Hematopoietic multipotent progenitor cell treated with erythropoietin and hydrocortisone succinate and interleukin-3 and kit ligand, for 6 days (in vitro differentiated cells): ENCODE measurements around the gene ZNF576.
"Not testable (repeated sequence)": the region's sequence is repeated elsewhere in the genome, so short reads cannot be mapped to it uniquely, and the experiment has no call there.

Experiments used
- DNase-seq: peaks from one replicate; pipeline ENCODE4 v3.0.0-alpha.2; 2015

The ZNF576 gene

GRCh38 chr19:43600326-43600725, 3.9 kb downstream of the ZNF576 start:
- DNase-seq = not testable (repeated sequence)

DNA sequence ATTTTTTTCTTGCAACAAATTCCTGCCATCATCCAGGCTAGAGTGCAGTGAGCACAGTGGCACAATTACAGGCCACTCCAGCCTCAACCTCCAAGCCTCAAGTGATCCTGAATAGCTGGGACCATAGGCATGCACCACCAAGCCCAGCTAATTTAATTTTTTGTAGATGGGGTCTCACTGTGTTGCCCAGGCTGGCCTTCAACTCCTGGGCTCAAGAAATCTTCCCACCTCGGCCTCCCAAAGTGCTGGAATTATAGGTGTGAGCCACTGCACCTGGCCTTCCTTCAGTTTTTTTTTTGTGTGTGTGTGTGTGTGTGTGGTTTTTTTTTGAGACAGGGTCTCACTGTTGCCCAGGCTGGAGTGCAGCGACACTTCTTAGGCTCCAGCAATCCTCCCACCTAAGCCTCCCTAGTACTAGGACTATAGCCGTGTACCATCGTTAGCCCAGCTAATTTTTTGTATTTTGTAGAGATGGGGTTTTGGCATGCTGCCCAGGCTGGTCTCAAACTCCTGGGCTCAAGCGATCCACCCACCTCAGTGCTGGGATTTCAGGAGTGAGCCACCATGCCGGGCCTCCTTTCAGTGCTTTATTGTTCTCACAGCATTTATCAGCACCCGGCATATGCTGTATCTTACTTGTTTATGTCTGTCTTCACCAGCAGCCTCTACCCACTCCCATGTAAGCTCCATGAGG, 9.6 kb downstream of the ZNF576 start:
- DNase-seq = no peak

- DNase-seq = no peak
Measured at GRCh38 chr19:43606569-43607229, 10.3 kb downstream of the ZNF576 start.

GRCh38 chr19:43607238-43608205, 11.1 kb downstream of the ZNF576 start:
- no peak for DNase-seq

DNA sequence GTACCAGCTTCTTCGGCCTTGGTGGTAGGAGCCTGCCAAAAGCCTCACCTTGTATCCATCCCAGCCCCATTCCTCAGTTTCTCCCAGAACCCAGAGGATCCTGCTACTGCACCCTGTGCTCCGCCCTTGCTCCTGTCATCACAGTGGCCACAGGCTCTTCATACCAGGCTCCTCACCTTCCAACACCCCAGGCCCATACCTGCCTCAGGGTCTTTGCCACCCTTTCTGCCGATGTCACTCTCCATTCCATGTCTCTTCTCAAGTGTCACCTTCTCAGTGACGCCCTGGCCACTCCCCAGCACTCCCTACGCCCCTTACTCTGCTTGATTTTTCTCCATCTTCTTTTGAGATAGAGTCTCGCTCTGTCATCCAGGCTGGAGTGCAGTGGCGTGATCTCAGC, 13.5 kb downstream of the ZNF576 start:
- DNase-seq = no peak

- no peak for DNase-seq
Measured at GRCh38 chr19:43610493-43610892, 14.1 kb downstream of the ZNF576 start.

GRCh38 chr19:43611788-43612187, 15.4 kb downstream of the ZNF576 start, which contains the start of gene SRRM5:
TSS of gene SRRM5 (plus strand) at chr19:43612088. CDS start at chr19:43612122, 34 bp downstream.
- DNase-seq = no peak

DNA sequence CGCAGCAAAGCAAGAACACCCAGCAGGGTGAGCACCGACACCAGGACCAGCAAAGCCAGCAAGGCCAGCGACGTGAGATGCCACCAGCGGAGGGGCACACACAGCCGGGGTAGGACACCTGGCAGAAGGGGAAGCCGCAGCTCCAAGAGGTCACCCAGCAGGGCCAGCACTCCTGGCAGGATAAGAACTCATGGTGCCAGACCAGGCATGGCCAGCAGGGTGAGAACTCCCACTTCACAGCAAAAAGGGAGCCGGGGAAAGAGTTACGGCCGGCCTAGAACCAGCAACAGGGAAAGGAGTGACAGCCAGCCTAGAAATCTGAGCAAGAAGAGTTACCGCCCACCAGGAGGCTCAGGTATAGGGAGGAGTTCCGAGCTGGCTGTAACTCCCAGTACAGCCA, 16.0 kb downstream of the ZNF576 start:
- no peak for DNase-seq

GRCh38 chr19:43616306-43616705, 19.9 kb downstream of the ZNF576 start:
- DNase-seq = peak; percentile 28

DNA sequence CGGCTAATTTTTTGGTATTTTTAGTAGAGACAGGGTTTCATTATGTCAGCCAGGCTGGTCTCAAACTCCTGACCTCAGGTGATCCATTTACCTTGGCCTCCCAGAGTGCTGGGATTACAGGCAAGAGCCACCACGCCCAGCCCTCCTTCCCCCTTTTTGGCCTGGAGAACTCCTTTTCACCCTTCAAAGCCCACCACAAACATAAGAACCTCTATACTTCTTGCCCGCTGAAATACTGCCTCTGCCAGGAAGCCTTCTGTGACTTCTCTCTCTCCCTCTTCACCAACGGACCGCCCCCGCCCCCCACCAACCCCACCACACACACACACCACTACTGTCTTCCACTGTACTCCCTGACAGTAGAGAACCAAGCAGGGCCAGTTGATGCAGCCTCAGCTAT, 20.6 kb downstream of the ZNF576 start:
- no peak for DNase-seq

DNA sequence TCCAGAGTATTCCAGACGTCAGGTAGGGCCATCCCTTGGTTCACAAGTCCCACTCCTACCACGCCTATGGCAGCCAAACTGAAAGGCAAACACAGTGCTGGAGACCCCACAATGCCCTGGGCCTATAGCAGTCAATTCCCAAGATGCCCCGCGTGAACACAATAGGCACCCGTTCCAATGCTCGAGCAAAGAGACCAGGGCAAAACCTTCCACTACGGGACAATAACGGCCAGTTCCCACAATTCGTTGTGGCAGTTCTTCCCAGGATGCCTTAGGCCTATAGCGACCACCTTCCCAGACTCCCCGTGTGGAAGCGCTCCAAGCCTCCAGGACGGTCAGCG, 22.5 kb downstream of the ZNF576 start:
- peak; percentile 91 for DNase-seq

DNA sequence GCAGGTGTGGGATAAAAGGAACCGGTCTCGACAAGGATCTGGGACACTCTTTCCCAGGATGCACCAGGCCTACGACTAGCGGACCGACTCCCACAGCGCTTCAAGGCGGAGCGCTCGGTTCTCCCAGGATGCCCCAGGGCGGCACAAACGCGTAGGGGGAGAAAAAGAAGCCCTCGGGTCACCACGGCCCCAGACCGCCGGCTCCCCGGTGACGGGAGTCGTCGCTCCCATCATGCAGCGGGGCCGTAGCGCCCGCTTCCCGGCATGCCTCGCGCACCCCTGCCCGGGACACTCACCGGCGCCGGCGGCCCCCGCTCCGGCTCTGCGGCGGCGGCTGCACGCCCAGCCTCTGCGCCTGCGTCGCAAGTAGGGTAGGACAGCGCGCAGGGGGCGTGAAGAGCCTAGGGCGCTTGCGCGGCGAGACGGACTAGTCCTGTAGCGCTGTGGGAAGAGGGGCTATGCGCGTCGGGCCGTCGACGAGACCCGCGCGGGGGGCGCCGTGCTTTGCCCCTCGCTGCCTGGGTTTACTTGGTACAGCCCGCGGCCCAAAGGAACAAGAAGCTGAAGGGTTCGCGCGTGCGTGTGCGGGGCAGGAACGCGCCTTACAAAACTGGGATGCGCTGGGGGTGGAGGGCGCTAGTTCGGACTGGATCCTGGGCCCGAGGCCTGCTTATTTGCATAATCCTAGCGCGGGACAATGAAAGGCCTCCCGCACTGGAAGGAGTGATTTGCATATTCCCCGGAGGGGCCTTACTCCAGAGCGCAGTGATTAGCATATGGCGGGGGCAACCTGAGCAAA, 23.1 kb downstream of the ZNF576 start, which contains the start of gene ZNF428:
Gene ZNF428 (minus strand): TSS at position 368 of the 799 bp plus-strand sequence. CDS start 5,325 bp downstream, outside the sequence.
- DNase-seq = peak; percentile 94

DNA sequence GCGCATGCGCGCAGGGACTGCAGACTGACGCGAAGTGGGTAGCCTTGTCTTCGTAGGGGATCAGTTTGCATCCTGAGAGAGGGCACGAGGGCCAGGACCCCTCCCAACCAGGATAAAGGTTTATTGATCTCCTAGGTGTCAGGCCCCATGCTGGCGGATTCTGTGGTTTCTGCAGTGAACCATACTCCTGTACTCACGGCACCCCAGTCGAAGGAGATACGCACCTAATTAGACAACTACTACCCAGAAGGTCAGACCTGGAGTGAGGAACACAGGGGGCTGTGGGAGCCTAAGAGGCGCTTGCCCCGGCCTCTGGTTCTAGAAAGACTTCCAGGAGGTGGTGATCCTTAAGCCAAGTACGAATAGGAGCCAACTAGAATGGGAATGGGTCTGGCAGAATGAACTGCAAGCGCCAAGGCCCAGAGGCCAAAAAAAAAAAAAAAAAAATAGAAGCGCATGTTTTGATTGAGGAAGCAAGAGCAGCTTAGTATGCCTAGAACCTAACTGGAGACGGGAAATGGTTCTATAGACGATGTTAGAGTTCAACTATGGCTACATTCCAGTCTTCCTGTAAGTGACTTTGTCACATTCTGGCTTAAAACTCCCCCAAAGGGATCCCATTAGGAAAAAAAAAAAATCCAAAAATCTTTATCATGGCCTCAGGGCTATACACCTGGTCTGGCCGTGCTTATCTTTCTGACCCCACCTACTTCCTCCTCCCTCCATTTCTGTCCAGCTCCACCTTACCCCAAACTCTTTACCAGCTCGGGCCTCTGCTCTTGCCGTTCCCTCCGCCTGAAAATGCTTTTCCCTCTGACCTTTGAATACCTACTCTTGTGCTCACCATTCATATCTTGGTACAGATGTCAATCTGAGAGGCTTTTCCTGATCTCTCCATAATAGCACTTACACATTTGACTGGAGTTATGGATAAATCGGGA, 23.9 kb downstream of the ZNF576 start:
- no peak for DNase-seq

DNA sequence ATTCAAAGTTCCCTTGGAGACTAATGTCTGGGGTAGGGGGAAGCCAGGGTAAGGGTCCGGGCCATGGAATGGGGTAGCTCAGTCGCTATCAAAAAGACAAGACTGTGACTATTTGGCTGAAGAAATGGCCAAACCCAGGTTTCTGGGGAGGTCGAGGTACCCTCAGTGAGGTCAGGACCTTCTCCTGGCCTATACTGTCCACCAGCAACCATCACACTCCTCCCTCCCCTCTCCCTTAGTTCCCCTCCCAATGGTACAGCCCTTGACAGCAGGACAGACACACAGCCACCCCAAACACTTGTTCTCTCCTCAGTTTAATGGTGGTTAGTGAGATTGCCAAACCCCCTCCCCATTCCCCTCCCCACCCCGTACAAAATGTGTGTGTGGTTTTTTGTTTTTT, 25.7 kb downstream of the ZNF576 start:
- no peak for DNase-seq

- no peak for DNase-seq
Measured at GRCh38 chr19:43622956-43623355, 26.6 kb downstream of the ZNF576 start.

GRCh38 chr19:43623889-43624670, 27.7 kb downstream of the ZNF576 start:
- DNase-seq = peak; percentile 48

GRCh38 chr19:43624933-43625332, 28.5 kb downstream of the ZNF576 start:
- peak; percentile 92 for DNase-seq

DNA sequence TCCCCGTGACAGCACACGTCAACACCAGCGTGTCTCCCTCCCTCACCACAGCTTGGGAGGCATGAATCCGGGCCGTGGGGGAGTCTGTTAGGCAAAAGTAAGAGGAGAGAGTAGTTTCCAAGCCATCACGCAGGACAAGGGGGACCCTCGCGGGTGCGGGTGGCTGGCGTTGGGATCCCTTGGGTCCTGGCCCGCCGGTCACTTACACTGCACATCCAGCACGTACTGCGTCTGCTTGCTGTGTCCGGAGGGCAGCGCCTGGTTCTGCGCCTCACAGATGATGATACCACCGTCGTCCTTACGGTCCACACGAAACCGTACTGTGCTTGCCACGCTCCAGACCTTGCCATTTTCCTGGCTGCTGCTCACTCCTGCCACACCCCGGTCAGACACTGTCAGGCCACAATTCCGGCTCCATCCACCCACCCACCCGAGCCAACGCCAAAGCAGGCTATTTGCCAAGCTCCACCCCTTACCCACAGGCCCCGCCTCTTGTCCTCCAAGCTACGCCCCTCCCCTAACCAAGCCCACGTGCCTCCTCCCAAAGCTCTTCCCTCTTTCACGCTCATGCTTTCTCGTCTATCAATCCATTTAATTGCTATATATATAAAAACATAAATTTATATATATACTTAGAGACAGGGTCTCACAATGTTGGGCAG, 29.7 kb downstream of the ZNF576 start:
- DNase-seq = peak; percentile 74

- no peak for DNase-seq
Measured at GRCh38 chr19:43626838-43627237, 30.4 kb downstream of the ZNF576 start.
